A549 (cell line): ENCODE data around the gene FRMD4A. TPM values are rescaled to one million over a fixed set of nuclear protein-coding genes. Genes with fewer than 3 reads are reported as not detected.

ENCODE experiments used
- ATAC-seq, 2 experiments: fragments of 200-7000 bp in 1 of 2; fragments of >200 bp in 1 of 2; cut with Nextera tagmentation in 1 of 2; cut with Tn5 transposase in 1 of 2; 3 replicates each; pipeline versions ENCODE4 v1.8.0 to v1.9.1; 2018 to 2020; ENCODE audit warnings: mild to moderate bottlenecking in 1 of 2, moderate library complexity in 1 of 2
- CTCF ChIA-PET: fragments of 300-600 bp; sonication (Branson Sonifier 250); formaldehyde crosslinking; extraction: SDS; loops from one replicate; lab custom pipeline; 2021; ENCODE audit warnings: antibody characterized with exemption, inconsistent platforms; lab: Yijun Ruan, JAX
- POLR2A ChIA-PET: fragments of 350-600 bp; formaldehyde crosslinking; extraction: SDS; loops from one replicate; lab custom pipeline; 2021; ENCODE audit warnings: antibody characterized with exemption, inconsistent platforms; lab: Yijun Ruan, JAX
- DNase-seq, 2 experiments: peaks; one replicate each; pipeline versions ENCODE4 v3.0.0 to v3.0.0-alpha.2; 2011 to 2016; ENCODE audit warnings: low read depth in 1 of 2, low spot score in 1 of 2
- FAIRE-seq: peaks from 2 replicates; lab custom pipeline; 2011; peaks lifted over from hg19 to GRCh38; lab: Jason Lieb, UNC
- H3K27ac ChIP-seq, 2 experiments: fragments of >200 bp; sonication (Bioruptor Twin); formaldehyde crosslinking; 3 replicates each; pipeline ENCODE4 v1.5.1; 2016 to 2017
- H3K4me1 ChIP-seq: fragments of >200 bp; sonication (Bioruptor Twin); formaldehyde crosslinking; 3 replicates; pipeline ENCODE4 v1.6.1; 2016
- H3K4me2 ChIP-seq: fragments of >200 bp; sonication (Bioruptor Twin); formaldehyde crosslinking; 3 replicates; pipeline ENCODE4 v1.6.1; 2016
- H3K4me3 ChIP-seq: fragments of >200 bp; sonication (Bioruptor Twin); formaldehyde crosslinking; 3 replicates; pipeline ENCODE4 v1.5.1; 2016
- H3K9me3 ChIP-seq: fragments of >200 bp; sonication (Bioruptor Twin); formaldehyde crosslinking; 3 replicates; pipeline ENCODE4 v1.6.1; 2016
- ATOH8 ChIP-seq: fragments of 250-450 bp; sonication (Bioruptor Pico); IDR thresholded peaks from 2 replicates; pipeline ENCODE4 v1.5.0; 2020; ENCODE audit warnings: low read depth, mild to moderate bottlenecking, moderate library complexity
- CTCF ChIP-seq: fragments of >200 bp; sonication (Bioruptor Twin); formaldehyde crosslinking; IDR thresholded peaks from 3 replicates; pipeline ENCODE4 v1.5.1; 2016
- EHMT2 ChIP-seq: fragments of 200-600 bp; sonication (generic); IDR thresholded peaks from 2 replicates; pipeline ENCODE4 v1.6.1; 2016; ENCODE audit warnings: antibody characterized with exemption, low read depth, mild to moderate bottlenecking, moderate library complexity
- FOXS1 ChIP-seq: fragments of 250-450 bp; sonication (Bioruptor Pico); IDR thresholded peaks from 2 replicates; pipeline ENCODE4 v1.5.0; 2020; ENCODE audit warnings: mild to moderate bottlenecking, moderate library complexity
- HOXB5 ChIP-seq: fragments of 250-450 bp; sonication (Bioruptor Pico); IDR thresholded peaks from 2 replicates; pipeline ENCODE4 v1.5.0; 2020; ENCODE audit warnings: mild to moderate bottlenecking, moderate library complexity
- MAZ ChIP-seq: fragments of 150-350 bp; IDR thresholded peaks from 2 replicates; pipeline ENCODE4 v1.6.1; 2014; ENCODE audit warnings: antibody characterized with exemption, low read depth, low read length, borderline replicate concordance
- RAD21 ChIP-seq, 2 experiments: fragments of >200 bp in 1 of 2; sonication (Bioruptor Twin) in 1 of 2; formaldehyde crosslinking in 1 of 2; IDR thresholded peaks in 1 of 2; conservative IDR thresholded peaks in 1 of 2; 2 replicates in 1 of 2; 3 replicates in 1 of 2; pipeline ENCODE4 v1.6.1; 2012 to 2018; ENCODE audit warnings: inconsistent platforms in 1 of 2
- RARB ChIP-seq: fragments of 250-450 bp; sonication (Bioruptor Pico); IDR thresholded peaks from 2 replicates; pipeline ENCODE4 v1.8.0; 2021; ENCODE audit warnings: mild to moderate bottlenecking, moderate library complexity
- RNF2 ChIP-seq: fragments of 200-600 bp; sonication (generic); IDR thresholded peaks from 2 replicates; pipeline ENCODE4 v1.6.1; 2016; ENCODE audit warnings: low read depth, mild to moderate bottlenecking, antibody characterized with exemption, moderate library complexity, borderline replicate concordance
- SMC3 ChIP-seq: fragments of >200 bp; sonication (Bioruptor Twin); formaldehyde crosslinking; IDR thresholded peaks from 3 replicates; pipeline ENCODE4 v1.6.1; 2018; ENCODE audit warnings: inconsistent platforms
- TFCP2L1 ChIP-seq: fragments of 250-450 bp; sonication (Bioruptor Pico); IDR thresholded peaks from 2 replicates; pipeline ENCODE4 v1.5.0; 2021; ENCODE audit warnings: mild to moderate bottlenecking
- ZFP36 ChIP-seq: fragments of 450-650 bp; IDR thresholded peaks from 2 replicates; pipeline ENCODE4 v1.6.1; 2014; ENCODE audit warnings: borderline replicate concordance; ENCODE audit not compliant: partially characterized antibody
- WGBS: methylation state at CpG from one replicate; pipeline ENCODE4 v1.1.6; 2017; ENCODE audit errors: missing lambda C conversion rate; 5-methylcytosine and 5-hydroxymethylcytosine counted together
- polyA plus RNA-seq, 4 experiments: library from polyadenylated mRNA; depleted of rRNA in 3 of 4; stranded (reverse); fragments of >200 nt; fragmentation: RNase III in 1 of 4; extraction: RNeasy Plus Mini Kit Qiagen cat#74134 plus additional on column Dnase treatment in 1 of 4; gene quantifications; 2 replicates in 3 of 4; 3 replicates in 1 of 4; pipeline ENCODE4 v1.2.3, GENCODE V29; 2011 to 2017
- TF ChIP-seq, protein P1 (sequence below): IDR thresholded peaks from 2 replicates; pipeline ENCODE4 v1.6.1; 2012
- TF ChIP-seq, protein P2 (sequence below): IDR thresholded peaks from 2 replicates; pipeline ENCODE4 v1.6.1; 2012

Gene FRMD4A
- polyA plus RNA-seq, 2 of the 4 experiments (the other 2 are of a cell fraction): 2.5 to 4.7 TPM

DNA sequence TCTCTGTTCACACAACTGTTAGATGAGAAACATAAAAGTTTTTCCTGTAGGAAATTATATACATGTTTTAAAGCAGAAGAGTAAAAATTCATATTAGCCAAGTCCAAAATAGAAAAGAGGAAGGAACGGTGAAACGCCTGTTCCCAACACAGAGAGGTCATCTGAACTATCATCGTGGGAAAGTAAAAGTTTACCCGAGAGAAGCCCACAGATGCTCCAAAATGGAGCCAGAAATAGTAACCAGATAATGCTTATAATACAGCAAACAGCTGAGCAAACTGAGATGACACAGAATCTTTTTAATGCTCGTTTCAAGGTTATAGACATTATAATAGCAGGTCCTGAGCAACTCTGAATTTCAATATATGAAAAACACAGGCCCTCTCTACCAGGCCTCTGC lies 24.5 kb downstream of the FRMD4A start:
- DNase-seq (no peak), FAIRE-seq (no peak), ATAC-seq (no peak)
- Histone ChIP-seq H3K4me1 (no peaks in the 10 kb centered on the region), H3K27ac (no peak overlapping the region), H3K9me3 (no peaks in the 10 kb centered on the region; the same call in 2 of the 3 replicates), H3K4me2 (no peak overlapping the region), H3K4me3 (no peak overlapping the region)
- CTCF ChIA-PET: no interaction called here
- TF ChIP-seq, protein P1, sequence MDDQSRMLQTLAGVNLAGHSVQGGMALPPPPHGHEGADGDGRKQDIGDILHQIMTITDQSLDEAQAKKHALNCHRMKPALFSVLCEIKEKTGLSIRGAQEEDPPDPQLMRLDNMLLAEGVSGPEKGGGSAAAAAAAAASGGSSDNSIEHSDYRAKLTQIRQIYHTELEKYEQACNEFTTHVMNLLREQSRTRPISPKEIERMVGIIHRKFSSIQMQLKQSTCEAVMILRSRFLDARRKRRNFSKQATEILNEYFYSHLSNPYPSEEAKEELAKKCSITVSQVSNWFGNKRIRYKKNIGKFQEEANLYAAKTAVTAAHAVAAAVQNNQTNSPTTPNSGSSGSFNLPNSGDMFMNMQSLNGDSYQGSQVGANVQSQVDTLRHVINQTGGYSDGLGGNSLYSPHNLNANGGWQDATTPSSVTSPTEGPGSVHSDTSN: no peak
- TF ChIP-seq CTCF: no peak
- POLR2A ChIA-PET: no interaction called here
- 19% methylated on average over 5 of the region's 5 CpGs for WGBS

DNA sequence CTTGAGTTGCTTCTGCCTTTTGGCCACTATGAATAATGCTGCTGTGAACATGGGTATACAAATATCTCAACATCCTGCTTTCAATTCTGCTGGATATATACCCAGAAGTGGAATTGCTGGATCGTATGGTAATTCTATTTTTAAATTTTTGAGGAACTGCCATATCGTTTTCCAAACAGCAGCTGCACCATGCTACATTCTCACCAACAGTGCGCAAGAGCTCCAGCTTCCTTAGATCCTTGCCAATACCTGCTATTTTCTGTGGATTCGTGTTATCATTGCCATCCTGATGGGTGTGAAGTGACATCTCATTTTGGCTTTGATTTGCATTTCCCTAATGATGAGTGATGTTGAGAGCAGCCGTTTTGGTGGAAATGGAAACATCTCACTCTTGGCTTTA lies 26.7 kb downstream of the FRMD4A start:
- ChIA-PET POLR2A (no interaction called here), CTCF (no interaction called here)
- ATAC-seq (no peak), DNase-seq (no peak), FAIRE-seq (no peak)
- Histone ChIP-seq H3K9me3 (no peaks in the 10 kb centered on the region; the same call in 2 of the 3 replicates), H3K27ac (no peak overlapping the region), H3K4me3 (no peak overlapping the region), H3K4me1 (no peaks in the 10 kb centered on the region), H3K4me2 (no peak overlapping the region)
- WGBS: 12% methylated on average over 5 of the region's 5 CpGs
- no peak for TF ChIP-seq EHMT2
- no peak for TF ChIP-seq TFCP2L1
- TF ChIP-seq RARB (CRISPR knock-in tag): no peak
- TF ChIP-seq ATOH8 (CRISPR knock-in tag): no peak
- TF ChIP-seq RAD21 (conservative IDR thresholded peaks at IDR 0.05 in 1 of 2, IDR thresholded peaks at IDR 0.05 in 1 of 2): no peak

GRCh38 chr10:14302035-14302434 lies 28.7 kb downstream of the FRMD4A start:
- WGBS: 0% methylated on average over 2 of the region's 2 CpGs
- Histone ChIP-seq H3K4me2 (no peak overlapping the region), H3K27ac (no peak overlapping the region), H3K9me3 (no peaks in the 10 kb centered on the region; the same call in 2 of the 3 replicates), H3K4me3 (no peak overlapping the region)
- DNase-seq: no peak
- ATAC-seq: peak in 1 of 2 experiments; percentile 44; a peak in 1 of 6 replicates
- ChIA-PET CTCF (interaction anchor here (0.7 to 1.6 kb wide), 5 partner anchors 12 to 72 kb away, joined by 3 read pairs; no protein-coding TSS in a partner anchor), POLR2A (no interaction called here)
- TF ChIP-seq RAD21 (conservative IDR thresholded peaks at IDR 0.05 in 1 of 2, IDR thresholded peaks at IDR 0.05 in 1 of 2) (0 out of 5 replicates have a peak, but pooled peaks of 1 of the 2 experiments have one; percentile 14), SMC3 (no peak)
- TF ChIP-seq, protein P2, sequence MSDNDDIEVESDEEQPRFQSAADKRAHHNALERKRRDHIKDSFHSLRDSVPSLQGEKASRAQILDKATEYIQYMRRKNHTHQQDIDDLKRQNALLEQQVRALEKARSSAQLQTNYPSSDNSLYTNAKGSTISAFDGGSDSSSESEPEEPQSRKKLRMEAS: no peak
- TF ChIP-seq, all 56 proteins: peak for 1
- H3K4me1 ChIP-seq: no peaks in the 10 kb centered on the region
- no peak for FAIRE-seq

GRCh38 chr10:14299556-14299955 lies 31.2 kb downstream of the FRMD4A start:
- TF ChIP-seq MAZ: no peak
- no peak for TF ChIP-seq RNF2
- TF ChIP-seq FOXS1: no peak
- no peak for TF ChIP-seq HOXB5 (CRISPR knock-in tag)
- TF ChIP-seq ZFP36: no peak
- no peaks in the 10 kb centered on the region for H3K4me1 ChIP-seq
- H3K4me3 ChIP-seq: no peak overlapping the region
- FAIRE-seq (no peak), ATAC-seq (no peak), DNase-seq (no peak)
- POLR2A ChIA-PET: no interaction called here
- H3K4me2 ChIP-seq: no peak overlapping the region
- 20% methylated on average over 3 of the region's 3 CpGs for WGBS
- no peaks in the 10 kb centered on the region; the same call in 2 of the 3 replicates for H3K9me3 ChIP-seq
- H3K27ac ChIP-seq: no peak overlapping the region
- CTCF ChIA-PET: no interaction called here
